WI38 (cell line): ENCODE results near the gene LRRC4B.

Experiments
- H3K4me3 ChIP-seq: 2 replicates; pipeline ENCODE4 v1.5.1; 2011; ENCODE audit warnings: low read depth, mild to moderate bottlenecking, control low read depth, low read length
- CTCF ChIP-seq: IDR thresholded peaks from 2 replicates; pipeline ENCODE4 v1.5.1; 2012; ENCODE audit warnings: low read depth, mild to moderate bottlenecking, control low read depth, low read length

Gene LRRC4B

GRCh38 chr19:50554212-50554611 is 14.0 kb downstream of the LRRC4B start:
- H3K4me3 ChIP-seq: no peak overlapping the region
- TF ChIP-seq CTCF: no peak

GRCh38 chr19:50553134-50553703 is 15.0 kb downstream of the LRRC4B start:
- H3K4me3 ChIP-seq: no peak overlapping the region
- no peak for TF ChIP-seq CTCF

DNA sequence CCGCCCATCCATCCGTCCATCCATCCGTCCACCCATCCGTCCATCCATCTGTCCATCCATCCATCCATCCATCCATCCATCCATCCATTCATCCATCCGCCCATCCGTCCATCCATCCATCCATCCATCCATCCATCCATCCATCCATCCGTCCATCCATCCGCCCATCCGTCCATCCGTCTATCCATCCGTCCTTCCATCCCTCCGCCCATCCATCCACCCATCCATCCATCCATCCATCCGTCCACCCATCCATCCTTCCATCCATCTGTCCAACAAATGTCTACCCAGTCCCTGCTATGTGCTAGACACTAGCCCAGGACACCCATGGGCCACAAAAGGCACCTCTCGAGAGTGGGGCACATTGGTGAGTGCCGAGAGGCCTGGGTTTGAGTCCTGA is 15.7 kb downstream of the LRRC4B start:
- TF ChIP-seq CTCF: no peak
- H3K4me3 ChIP-seq: no peak overlapping the region

DNA sequence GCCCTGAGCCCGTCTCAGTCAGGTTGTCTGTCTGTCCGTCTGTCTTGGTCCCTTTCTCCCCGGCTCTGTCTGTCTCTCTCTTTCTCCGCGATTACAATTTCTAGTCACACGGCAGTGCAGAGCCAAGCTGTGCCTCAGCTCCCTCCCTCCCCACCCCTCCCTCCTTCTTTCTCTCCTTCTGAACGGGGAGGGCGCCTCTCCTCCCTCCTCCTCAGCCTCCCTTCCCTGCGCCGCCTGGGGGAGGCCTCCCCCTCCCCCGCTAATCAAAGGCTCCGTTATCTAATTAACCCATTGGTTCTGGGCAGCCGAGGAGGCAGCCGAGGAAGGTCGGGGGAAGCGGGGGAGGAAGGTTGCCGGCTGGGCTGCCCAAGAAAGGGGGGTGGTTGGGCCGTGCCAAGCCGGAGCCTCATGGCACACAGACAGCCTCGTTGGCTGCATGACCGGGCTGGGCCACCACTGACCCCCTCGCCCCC is 16.5 kb downstream of the LRRC4B start:
- TF ChIP-seq CTCF: no peak
- no peak overlapping the region for H3K4me3 ChIP-seq

GRCh38 chr19:50551034-50551714 is 17.1 kb downstream of the LRRC4B start:
- TF ChIP-seq CTCF: no peak
- no peak overlapping the region for H3K4me3 ChIP-seq

DNA sequence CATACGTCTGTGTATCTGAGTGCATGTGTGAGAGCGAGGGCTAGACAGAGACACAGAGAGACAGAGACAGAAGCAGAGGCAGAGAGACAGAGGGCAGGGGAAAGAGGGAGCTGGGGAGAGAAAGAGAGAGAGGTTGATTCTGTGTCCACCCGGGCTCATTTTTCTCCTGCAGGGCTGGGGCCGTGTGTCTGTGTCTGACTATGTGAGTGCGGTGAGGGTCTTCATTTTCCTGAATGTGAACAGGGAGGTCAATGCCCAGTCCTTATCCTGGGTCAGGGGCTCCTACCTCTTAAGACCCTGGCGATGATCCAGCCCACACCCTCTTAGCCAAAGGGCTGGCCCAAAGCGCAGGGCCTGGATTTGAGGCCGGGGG is 17.7 kb downstream of the LRRC4B start:
- TF ChIP-seq CTCF: no peak
- no peak overlapping the region for H3K4me3 ChIP-seq

DNA sequence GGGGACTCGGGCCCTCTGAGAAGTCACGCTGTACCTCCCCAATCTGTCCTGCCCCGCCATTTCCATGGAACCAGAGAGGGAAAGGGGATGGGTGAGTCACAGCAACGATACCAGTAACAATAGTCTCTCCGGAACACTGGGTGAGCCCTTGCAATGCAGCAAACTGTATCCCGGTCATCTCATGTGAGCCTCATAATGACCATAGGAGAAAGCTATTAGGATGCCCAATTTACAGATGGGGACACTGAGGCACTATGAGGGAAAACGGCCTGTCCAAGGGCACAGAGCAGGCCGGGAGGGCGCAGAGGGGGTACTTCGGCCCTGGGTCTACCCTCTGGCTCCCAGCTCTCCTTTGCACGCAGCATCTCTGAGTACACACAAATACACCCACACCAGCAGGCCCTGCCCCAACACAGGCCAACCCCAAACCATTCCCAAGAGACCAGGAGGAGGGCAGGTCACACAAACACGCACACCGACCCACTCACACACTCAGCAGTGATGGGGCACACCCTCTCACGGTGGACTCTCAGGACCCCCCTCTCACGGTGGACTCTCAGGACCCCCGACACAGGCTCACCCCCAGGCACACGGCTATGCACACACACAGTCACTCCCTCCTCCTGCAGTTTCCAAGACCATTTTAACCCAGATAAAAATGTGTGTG is 18.2 kb downstream of the LRRC4B start:
- no peak for TF ChIP-seq CTCF

More for the DNA sequence above, 18.2 kb downstream of the LRRC4B start:
- H3K4me3 ChIP-seq: no peak overlapping the region
